ENCODE measurements around the gene SDK1.

SDK1 gene

GRCh38 chr7:3283130-3283704, 17.8 kb upstream of the SDK1 start:
- DNase-seq (ENCODE audit: low spot score) = no peak

GRCh38 chr7:3285652-3286051, 15.4 kb upstream of the SDK1 start:
- DNase-seq (ENCODE audit: low spot score) = no peak

- DNase-seq (ENCODE audit: low spot score) = no peak
Observed at GRCh38 chr7:3289996-3290395, 11.1 kb upstream of the SDK1 start.

- no peak for DNase-seq (ENCODE audit: low spot score)
Observed at GRCh38 chr7:3292694-3293093, 8.4 kb upstream of the SDK1 start.

GRCh38 chr7:3294432-3295100, 6.5 kb upstream of the SDK1 start:
- DNase-seq (ENCODE audit: low spot score) = no peak

GRCh38 chr7:3297105-3297819, 3.8 kb upstream of the SDK1 start:
- DNase-seq (ENCODE audit: low spot score) = no peak

- DNase-seq (ENCODE audit: low spot score) = no peak
Observed at GRCh38 chr7:3300221-3300650, 816 bp upstream of the SDK1 start.

- DNase-seq (ENCODE audit: low spot score) = no peak
Observed at GRCh38 chr7:3301449-3301731, 338 bp downstream of the SDK1 start.

GRCh38 chr7:3301831-3302618, 973 bp downstream of the SDK1 start:
- no peak for DNase-seq (ENCODE audit: low spot score)

GRCh38 chr7:3302681-3303320, 1.7 kb downstream of the SDK1 start:
- no peak for DNase-seq (ENCODE audit: low spot score)

GRCh38 chr7:3304131-3304530, 3.1 kb downstream of the SDK1 start:
- DNase-seq (ENCODE audit: low spot score) = no peak

GRCh38 chr7:3307435-3307834, 6.4 kb downstream of the SDK1 start:
- DNase-seq (ENCODE audit: low spot score) = no peak

- no peak for DNase-seq (ENCODE audit: low spot score)
Observed at GRCh38 chr7:3309140-3309539, 8.1 kb downstream of the SDK1 start.

GRCh38 chr7:3309956-3310355, 8.9 kb downstream of the SDK1 start:
- DNase-seq (ENCODE audit: low spot score) = no peak

- DNase-seq (ENCODE audit: low spot score) = no peak
Observed at GRCh38 chr7:3310884-3311283, 9.8 kb downstream of the SDK1 start.

- DNase-seq (ENCODE audit: low spot score) = no peak
Observed at GRCh38 chr7:3312583-3312982, 11.5 kb downstream of the SDK1 start.

- no peak for DNase-seq (ENCODE audit: low spot score)
Observed at GRCh38 chr7:3318874-3319273, 17.8 kb downstream of the SDK1 start.

- no peak for DNase-seq (ENCODE audit: low spot score)
Observed at GRCh38 chr7:3321206-3321605, 20.2 kb downstream of the SDK1 start.

GRCh38 chr7:3321745-3322144, 20.7 kb downstream of the SDK1 start:
- no peak for DNase-seq (ENCODE audit: low spot score)

GRCh38 chr7:3326246-3326645, 25.2 kb downstream of the SDK1 start:
- DNase-seq (ENCODE audit: low spot score) = no peak

- no peak for DNase-seq (ENCODE audit: low spot score)
Observed at GRCh38 chr7:3327099-3327498, 26.0 kb downstream of the SDK1 start.

- DNase-seq (ENCODE audit: low spot score) = no peak
Observed at GRCh38 chr7:3327655-3328054, 26.6 kb downstream of the SDK1 start.

Measured in hematopoietic multipotent progenitor cell treated with erythropoietin and hydrocortisone succinate and interleukin-3 and kit ligand, for 15 days (in vitro differentiated cells).